Keratinocyte (primary cell): ENCODE data around the gene MRC2. TPM values are rescaled to one million over a fixed set of nuclear protein-coding genes. Genes with fewer than 3 reads are reported as not detected.

Source experiments
- DNase-seq: peaks from one replicate; pipeline ENCODE4 v3.0.0-alpha.2; 2011; ENCODE audit warnings: low read depth, missing footprints, low spot score
- FAIRE-seq: peaks from 2 replicates; lab custom pipeline; 2011; peaks lifted over from hg19 to GRCh38; lab: Jason Lieb, UNC
- H2AFZ ChIP-seq: 2 replicates; pipeline ENCODE4 v1.6.0; 2012; ENCODE audit warnings: low read length, control low read depth, inconsistent platforms; ENCODE audit not compliant: control insufficient read depth
- H3K27ac ChIP-seq: 2 replicates; pipeline ENCODE4 v1.5.1; 2011; ENCODE audit warnings: low read length; ENCODE audit not compliant: control insufficient read depth, insufficient read depth
- H3K27me3 ChIP-seq: 3 replicates; pipeline ENCODE4 v1.6.0; 2011; ENCODE audit warnings: low read length; ENCODE audit not compliant: control insufficient read depth, insufficient read depth; ENCODE audit errors: extremely low read depth
- H3K36me3 ChIP-seq, 2 experiments: 2 replicates in 1 of 2; 3 replicates in 1 of 2; pipeline ENCODE4 v1.5.1; 2011; ENCODE audit warnings: low read length in 2 of 2, mild to moderate bottlenecking in 1 of 2; ENCODE audit not compliant: control insufficient read depth in 2 of 2, insufficient read depth in 2 of 2; ENCODE audit errors: extremely low read depth in 1 of 2
- H3K4me1 ChIP-seq: 3 replicates; pipeline ENCODE4 v1.5.1; 2011; ENCODE audit warnings: low read length; ENCODE audit not compliant: control insufficient read depth, insufficient read depth; ENCODE audit errors: extremely low read depth
- H3K4me2 ChIP-seq: 3 replicates; pipeline ENCODE4 v1.6.0; 2011; ENCODE audit warnings: low read depth, low read length; ENCODE audit not compliant: control insufficient read depth, insufficient read depth; ENCODE audit errors: extremely low read depth
- H3K4me3 ChIP-seq, 3 experiments: fragments of 200-600 bp in 1 of 3; sonication (generic) in 1 of 3; 2 replicates in 2 of 3; 3 replicates in 1 of 3; pipeline ENCODE4 v1.5.1; 2011 to 2016; ENCODE audit warnings: low read length in 3 of 3, mild to moderate bottlenecking in 3 of 3, control low read depth in 2 of 3, inconsistent platforms in 1 of 3, low read depth in 1 of 3, mixed read lengths in 1 of 3, mixed run types in 1 of 3, moderate library complexity in 1 of 3; ENCODE audit not compliant: control insufficient read depth in 2 of 3, insufficient read depth in 2 of 3; ENCODE audit errors: extremely low read depth in 1 of 3
- H3K79me2 ChIP-seq: 2 replicates; pipeline ENCODE4 v1.6.0; 2012; ENCODE audit warnings: low read length; ENCODE audit not compliant: control insufficient read depth, insufficient read depth
- H3K9ac ChIP-seq: 3 replicates; pipeline ENCODE4 v1.6.0; 2011; ENCODE audit warnings: low read length; ENCODE audit not compliant: control insufficient read depth, insufficient read depth; ENCODE audit errors: extremely low read depth
- H3K9me1 ChIP-seq: 3 replicates; pipeline ENCODE4 v1.6.0; 2011; ENCODE audit warnings: low read length; ENCODE audit not compliant: control insufficient read depth, insufficient read depth; ENCODE audit errors: extremely low read depth
- H3K9me3 ChIP-seq: 2 replicates; pipeline ENCODE4 v1.5.1; 2012; ENCODE audit warnings: low read depth, low read length; ENCODE audit not compliant: control insufficient read depth
- H4K20me1 ChIP-seq: 3 replicates; pipeline ENCODE4 v1.6.0; 2011; ENCODE audit warnings: low read length; ENCODE audit not compliant: control insufficient read depth, insufficient read depth; ENCODE audit errors: extremely low read depth
- EZH2 ChIP-seq: IDR thresholded peaks from one replicate; pipeline ENCODE4 v1.6.1; 2012; ENCODE audit warnings: inconsistent platforms, mild to moderate bottlenecking, low read length, moderate library complexity
- dilution Hi-C: fragments of 300-500 bp; cut with MboI; formaldehyde crosslinking; loops from one replicate; pipeline ENCODE4 v1.7.0; 2020; ENCODE audit warnings: low sequenced_read_pairs; ENCODE audit not compliant: extremely low pct_ligation_motif_present
- polyA plus RNA-seq, 5 experiments: library from polyadenylated mRNA; depleted of rRNA in 3 of 5; stranded (reverse) in 3 of 5; stranded (forward) in 1 of 5; unstranded in 1 of 5; fragments of >200 nt; gene quantifications; 1 replicate in 1 of 5; 2 replicates in 3 of 5; 3 replicates in 1 of 5; pipeline versions ENCODE4 v1.2.1 to v1.2.3, GENCODE V29; 2011 to 2012; ENCODE audit warnings: missing spikeins in 2 of 5, low read depth in 1 of 5, low replicate concordance in 1 of 5
- TF ChIP-seq, protein P1 (sequence below), 3 experiments: IDR thresholded peaks in 1 of 3; conservative IDR thresholded peaks in 1 of 3; optimal IDR thresholded peaks in 1 of 3; 2 replicates in 2 of 3; 3 replicates in 1 of 3; pipeline versions ENCODE3 to v1.5.1; 2011; ENCODE audit warnings: low read length in 3 of 3, mild to moderate bottlenecking in 3 of 3, moderate library complexity in 2 of 3, control low read depth in 1 of 3, inconsistent platforms in 1 of 3; ENCODE audit not compliant: insufficient read depth in 2 of 3; ENCODE audit errors: extremely low read depth in 1 of 3

The MRC2 gene
- polyA plus RNA-seq, 1 donor (not counting 4 experiments of a cell fraction or from before 2014, with no cell fraction given) = 14.0 TPM

DNA sequence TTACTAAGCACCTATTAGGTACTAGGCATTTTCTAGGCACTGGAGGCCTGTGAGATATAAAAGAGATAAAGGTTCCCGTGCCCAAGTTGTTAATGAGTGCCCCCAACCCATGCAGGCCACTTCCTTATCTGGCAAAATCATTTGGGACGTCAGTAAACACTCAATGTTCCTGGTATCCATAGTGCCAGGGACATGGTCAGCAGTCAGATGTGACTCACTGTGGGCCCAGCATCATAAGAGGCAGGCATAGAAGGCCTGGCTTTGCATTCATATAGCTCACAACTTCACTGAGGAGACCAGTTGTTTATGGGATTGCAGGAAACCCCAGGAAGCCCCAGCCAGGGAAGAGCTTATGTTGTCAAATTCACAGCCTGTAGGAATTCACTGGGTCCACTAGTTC lies 81.1 kb downstream of the MRC2 start:
- Histone ChIP-seq H3K4me1 (peaks cover 19% of the 10 kb centered on the region), H3K27ac (no peak overlapping the region), H4K20me1 (no peaks in the 10 kb centered on the region), H3K79me2 (no peaks in the 10 kb centered on the region), H3K36me3 (no peaks in the 10 kb centered on the region), H3K4me2 (no peak overlapping the region), H3K4me3 (no peak overlapping the region), H3K9me3 (no peaks in the 10 kb centered on the region), H3K27me3 (no peaks in the 10 kb centered on the region), H2AFZ (no peak overlapping the region), H3K9ac (no peak overlapping the region), H3K9me1 (no peaks in the 10 kb centered on the region)
- dilution Hi-C loops = no loop called here
- DNase-seq = no peak
- no peak for TF ChIP-seq EZH2
- TF ChIP-seq, protein P1, sequence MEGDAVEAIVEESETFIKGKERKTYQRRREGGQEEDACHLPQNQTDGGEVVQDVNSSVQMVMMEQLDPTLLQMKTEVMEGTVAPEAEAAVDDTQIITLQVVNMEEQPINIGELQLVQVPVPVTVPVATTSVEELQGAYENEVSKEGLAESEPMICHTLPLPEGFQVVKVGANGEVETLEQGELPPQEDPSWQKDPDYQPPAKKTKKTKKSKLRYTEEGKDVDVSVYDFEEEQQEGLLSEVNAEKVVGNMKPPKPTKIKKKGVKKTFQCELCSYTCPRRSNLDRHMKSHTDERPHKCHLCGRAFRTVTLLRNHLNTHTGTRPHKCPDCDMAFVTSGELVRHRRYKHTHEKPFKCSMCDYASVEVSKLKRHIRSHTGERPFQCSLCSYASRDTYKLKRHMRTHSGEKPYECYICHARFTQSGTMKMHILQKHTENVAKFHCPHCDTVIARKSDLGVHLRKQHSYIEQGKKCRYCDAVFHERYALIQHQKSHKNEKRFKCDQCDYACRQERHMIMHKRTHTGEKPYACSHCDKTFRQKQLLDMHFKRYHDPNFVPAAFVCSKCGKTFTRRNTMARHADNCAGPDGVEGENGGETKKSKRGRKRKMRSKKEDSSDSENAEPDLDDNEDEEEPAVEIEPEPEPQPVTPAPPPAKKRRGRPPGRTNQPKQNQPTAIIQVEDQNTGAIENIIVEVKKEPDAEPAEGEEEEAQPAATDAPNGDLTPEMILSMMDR (optimal IDR thresholded peaks at IDR 0.05 in 1 of 3, IDR thresholded peaks at IDR 0.05 in 1 of 3, conservative IDR thresholded peaks at IDR 0.05 in 1 of 3; ENCODE audit: extremely low read depth in 1 of 3, insufficient read depth in 2 of 3, low read length in 3 of 3) = no peak
- no peak for FAIRE-seq

- no peaks in the 10 kb centered on the region for H3K27me3 ChIP-seq
- H4K20me1 ChIP-seq = no peaks in the 10 kb centered on the region
- H3K36me3 ChIP-seq = no peaks in the 10 kb centered on the region
- H2AFZ ChIP-seq = no peak overlapping the region
- no peak overlapping the region for H3K9ac ChIP-seq
- dilution Hi-C loops = no loop called here
- H3K4me2 ChIP-seq = no peak overlapping the region
- H3K27ac ChIP-seq = no peak overlapping the region
- H3K9me1 ChIP-seq = no peaks in the 10 kb centered on the region
- no peaks in the 10 kb centered on the region for H3K79me2 ChIP-seq
- no peaks in the 10 kb centered on the region for H3K9me3 ChIP-seq
- DNase-seq (no peak), FAIRE-seq (no peak)
- H3K4me3 ChIP-seq = no peak overlapping the region
- TF ChIP-seq EZH2 = no peak
- TF ChIP-seq, protein P1 (optimal IDR thresholded peaks at IDR 0.05 in 1 of 3, IDR thresholded peaks at IDR 0.05 in 1 of 3, conservative IDR thresholded peaks at IDR 0.05 in 1 of 3; ENCODE audit: extremely low read depth in 1 of 3, insufficient read depth in 2 of 3, low read length in 3 of 3) = no peak
- peaks cover 16% of the 10 kb centered on the region for H3K4me1 ChIP-seq
Measured at GRCh38 chr17:62712171-62712581, 84.7 kb downstream of the MRC2 start.
